ENCODE results near the gene VSIG10.

DNA sequence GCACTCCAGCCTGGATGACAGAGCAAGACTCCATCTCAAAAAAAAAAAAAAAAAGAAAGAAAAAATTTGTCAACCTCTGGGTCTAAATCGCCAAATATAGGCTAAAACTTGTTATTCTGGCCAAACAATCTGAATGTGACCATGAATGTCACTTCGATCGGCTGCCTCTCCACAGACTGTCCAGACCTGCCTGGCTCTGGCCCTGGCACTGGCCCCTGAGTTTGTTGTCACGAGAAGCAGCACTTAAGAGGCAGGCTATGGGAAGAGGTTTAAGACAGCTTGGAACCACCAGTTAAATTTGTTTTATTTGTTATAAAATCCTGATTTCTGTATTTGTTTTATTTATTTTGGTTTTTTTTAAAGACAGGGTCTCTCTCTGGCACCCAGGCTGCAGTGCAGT lies 57.4 kb downstream of the VSIG10 start:
- TF ChIP-seq, protein P1, sequence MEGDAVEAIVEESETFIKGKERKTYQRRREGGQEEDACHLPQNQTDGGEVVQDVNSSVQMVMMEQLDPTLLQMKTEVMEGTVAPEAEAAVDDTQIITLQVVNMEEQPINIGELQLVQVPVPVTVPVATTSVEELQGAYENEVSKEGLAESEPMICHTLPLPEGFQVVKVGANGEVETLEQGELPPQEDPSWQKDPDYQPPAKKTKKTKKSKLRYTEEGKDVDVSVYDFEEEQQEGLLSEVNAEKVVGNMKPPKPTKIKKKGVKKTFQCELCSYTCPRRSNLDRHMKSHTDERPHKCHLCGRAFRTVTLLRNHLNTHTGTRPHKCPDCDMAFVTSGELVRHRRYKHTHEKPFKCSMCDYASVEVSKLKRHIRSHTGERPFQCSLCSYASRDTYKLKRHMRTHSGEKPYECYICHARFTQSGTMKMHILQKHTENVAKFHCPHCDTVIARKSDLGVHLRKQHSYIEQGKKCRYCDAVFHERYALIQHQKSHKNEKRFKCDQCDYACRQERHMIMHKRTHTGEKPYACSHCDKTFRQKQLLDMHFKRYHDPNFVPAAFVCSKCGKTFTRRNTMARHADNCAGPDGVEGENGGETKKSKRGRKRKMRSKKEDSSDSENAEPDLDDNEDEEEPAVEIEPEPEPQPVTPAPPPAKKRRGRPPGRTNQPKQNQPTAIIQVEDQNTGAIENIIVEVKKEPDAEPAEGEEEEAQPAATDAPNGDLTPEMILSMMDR (IDR thresholded peaks at IDR 0.05): no peak
- TF ChIP-seq POLR2A (IDR thresholded peaks at IDR 0.05): no peak

All from breast epithelium (tissue), 3 donors.